Activated CD8-positive, alpha-beta memory T cell treated with anti-CD3 and anti-CD28 coated beads for 48 hours (primary cell): Measurements from ENCODE around the gene WDR64.
A peak's percentile ranks its signal among the peaks of the same experiment; 100 is the strongest.
"Not testable (repeated sequence)": the region's sequence is repeated elsewhere in the genome, so short reads cannot be mapped to it uniquely, and the experiment has no call there.

Experiments used
- DNase-seq, 3 experiments: peaks; one replicate each; pipeline ENCODE4 v3.0.0-alpha.2; 2020; ENCODE audit warnings: low read depth in 2 of 3, low spot score in 2 of 3

Gene WDR64

GRCh38 chr1:241654641-241655040 is 2.6 kb downstream of the WDR64 start:
- no peak for DNase-seq

GRCh38 chr1:241658081-241658793 is 6.2 kb downstream of the WDR64 start:
- DNase-seq, result no peak

- not testable (repeated sequence) for DNase-seq
Observed at GRCh38 chr1:241659016-241659415, 6.9 kb downstream of the WDR64 start.

GRCh38 chr1:241660424-241660972 is 8.4 kb downstream of the WDR64 start:
- DNase-seq, result no peak

GRCh38 chr1:241666419-241666818 is 14.3 kb downstream of the WDR64 start:
- DNase-seq, result no peak

- no peak for DNase-seq
Observed at GRCh38 chr1:241672301-241672700, 20.2 kb downstream of the WDR64 start.

- no peak for DNase-seq
Observed at GRCh38 chr1:241674805-241675384, 22.8 kb downstream of the WDR64 start.

GRCh38 chr1:241675983-241676382 is 23.9 kb downstream of the WDR64 start:
- no peak for DNase-seq

- DNase-seq, result peak in 1 of 3 experiments; percentile 0
Observed at GRCh38 chr1:241677201-241677600, 25.1 kb downstream of the WDR64 start.

GRCh38 chr1:241678536-241678935 is 26.5 kb downstream of the WDR64 start:
- DNase-seq, result no peak

GRCh38 chr1:241679404-241679803 is 27.3 kb downstream of the WDR64 start:
- no peak for DNase-seq

GRCh38 chr1:241679961-241680360 is 27.9 kb downstream of the WDR64 start:
- DNase-seq, result no peak

- not testable (repeated sequence) for DNase-seq
Observed at GRCh38 chr1:241681861-241682448, 29.9 kb downstream of the WDR64 start.

GRCh38 chr1:241682921-241683320 is 30.8 kb downstream of the WDR64 start:
- no peak for DNase-seq

GRCh38 chr1:241684108-241684507 is 32.0 kb downstream of the WDR64 start:
- no peak for DNase-seq

- no peak for DNase-seq
Observed at GRCh38 chr1:241688940-241689368, 36.9 kb downstream of the WDR64 start.

GRCh38 chr1:241695246-241696171 is 43.4 kb downstream of the WDR64 start:
- DNase-seq, result no peak

GRCh38 chr1:241696172-241696814 is 44.2 kb downstream of the WDR64 start:
- no peak for DNase-seq

- no peak for DNase-seq
Observed at GRCh38 chr1:241696815-241697639, 44.9 kb downstream of the WDR64 start.

- no peak for DNase-seq
Observed at GRCh38 chr1:241697640-241698018, 45.5 kb downstream of the WDR64 start.
